IMR-90 (cell line): ENCODE measurements around the gene LYRM7. TPM values are rescaled to one million over a fixed set of nuclear protein-coding genes. Genes with fewer than 3 reads are reported as not detected.

Experiments used
- ATAC-seq: fragments of 200-7000 bp; cut with Tn5 transposase; 2 replicates; pipeline ENCODE4 v1.9.1; 2020; ENCODE audit warnings: low read depth, mild to moderate bottlenecking, moderate library complexity
- BruUV-seq: library from RNA; stranded (reverse); fragments of 400-500 nt; replicated peaks from 2 replicates; lab custom pipeline; 2021; lab: Mats Ljungman, UMichigan
- CTCF ChIA-PET: fragments of 300-600 bp; formaldehyde crosslinking; extraction: SDS; loops from one replicate; lab custom pipeline; 2021; ENCODE audit warnings: antibody characterized with exemption; lab: Yijun Ruan, JAX
- POLR2A ChIA-PET: fragments of 300-600 bp; sonication (Branson Sonifier 250); formaldehyde crosslinking; loops from one replicate; lab custom pipeline; 2022; ENCODE audit warnings: antibody characterized with exemption; ENCODE audit not compliant: unreplicated experiment; lab: Charles Lee
- DNase-seq: peaks from one replicate; pipeline ENCODE4 v3.0.0; 2013
- H2AFZ ChIP-seq: replicated peaks from 2 replicates; pipeline ENCODE3; 2013; ENCODE audit warnings: low read length, mild to moderate bottlenecking; ENCODE audit not compliant: poor library complexity
- H2AK5ac ChIP-seq: 2 replicates; pipeline ENCODE4 v1.6.1; 2013; ENCODE audit warnings: low read depth, low read length, inconsistent platforms
- H2AK9ac ChIP-seq: replicated peaks from 2 replicates; pipeline ENCODE3; 2013; ENCODE audit warnings: mild to moderate bottlenecking, low read depth, low read length, moderate library complexity; ENCODE audit not compliant: poor library complexity
- H2BK120ac ChIP-seq: 2 replicates; pipeline ENCODE4 v1.6.1; 2013; ENCODE audit warnings: low read depth, low read length, inconsistent platforms
- H2BK15ac ChIP-seq: 3 replicates; pipeline ENCODE4 v1.6.1; 2013; ENCODE audit warnings: low read depth, low read length, inconsistent platforms
- H2BK20ac ChIP-seq: 2 replicates; pipeline ENCODE4 v1.6.1; 2013; ENCODE audit warnings: low read depth, mild to moderate bottlenecking, inconsistent platforms, low read length, moderate library complexity
- H2BK5ac ChIP-seq: 2 replicates; pipeline ENCODE4 v1.6.1; 2013; ENCODE audit warnings: mild to moderate bottlenecking, low read depth, low read length, inconsistent platforms; ENCODE audit not compliant: poor library complexity, severe bottlenecking
- H3K14ac ChIP-seq: replicated peaks from 2 replicates; pipeline ENCODE4 v1.6.1; 2013; ENCODE audit warnings: low read depth, low read length, inconsistent platforms
- H3K18ac ChIP-seq: 2 replicates; pipeline ENCODE4 v1.6.1; 2013; ENCODE audit warnings: low read depth, low read length, control low read depth
- H3K23ac ChIP-seq: 2 replicates; pipeline ENCODE4 v1.6.1; 2013; ENCODE audit warnings: low read depth, low read length, inconsistent platforms
- H3K27ac ChIP-seq: 2 replicates; pipeline ENCODE4 v1.5.1; 2013; ENCODE audit warnings: mild to moderate bottlenecking, control low read depth, low read length; ENCODE audit not compliant: insufficient read depth
- H3K27me3 ChIP-seq: 2 replicates; pipeline ENCODE4 v1.6.1; 2013; ENCODE audit warnings: low read length; ENCODE audit not compliant: control insufficient read depth, insufficient read depth
- H3K36me3 ChIP-seq: 2 replicates; pipeline ENCODE4 v1.6.1; 2013; ENCODE audit warnings: low read length, mixed read lengths; ENCODE audit not compliant: control insufficient read depth, insufficient read depth
- H3K4ac ChIP-seq: 2 replicates; pipeline ENCODE4 v1.6.1; 2013; ENCODE audit warnings: low read depth, low read length, inconsistent platforms
- H3K4me1 ChIP-seq: 2 replicates; pipeline ENCODE4 v1.6.1; 2013; ENCODE audit warnings: low read length, mixed read lengths; ENCODE audit not compliant: control insufficient read depth, insufficient read depth
- H3K4me2 ChIP-seq: 2 replicates; pipeline ENCODE4 v1.6.1; 2013; ENCODE audit warnings: low read depth, mild to moderate bottlenecking, control low read depth, low read length, moderate library complexity
- H3K4me3 ChIP-seq: 2 replicates; pipeline ENCODE4 v1.5.1; 2013; ENCODE audit warnings: low read depth, mild to moderate bottlenecking, control low read depth, low read length, moderate library complexity; ENCODE audit not compliant: insufficient read depth
- H3K56ac ChIP-seq: 2 replicates; pipeline ENCODE4 v1.6.1; 2013; ENCODE audit warnings: low read length, inconsistent platforms; ENCODE audit not compliant: insufficient read depth; ENCODE audit errors: extremely low read depth
- H3K79me1 ChIP-seq, 2 experiments: 2 replicates each; pipeline ENCODE4 v1.6.1; 2013; ENCODE audit warnings: low read length in 2 of 2, inconsistent platforms in 1 of 2, low read depth in 1 of 2
- H3K9ac ChIP-seq: 2 replicates; pipeline ENCODE4 v1.6.1; 2013; ENCODE audit warnings: low read depth, low read length, control low read depth
- H3K9me1 ChIP-seq: 2 replicates; pipeline ENCODE4 v1.6.1; 2013; ENCODE audit warnings: low read length, inconsistent platforms; ENCODE audit not compliant: insufficient read depth
- H3K9me3 ChIP-seq: 2 replicates; pipeline ENCODE4 v1.6.1; 2013; ENCODE audit warnings: low read length; ENCODE audit not compliant: control insufficient read depth, insufficient read depth
- H4K20me1 ChIP-seq: 2 replicates; pipeline ENCODE4 v1.6.1; 2013; ENCODE audit warnings: low read length, inconsistent platforms; ENCODE audit not compliant: insufficient read depth
- H4K5ac ChIP-seq: 2 replicates; pipeline ENCODE4 v1.6.1; 2013; ENCODE audit warnings: mild to moderate bottlenecking, low read depth, low read length, control low read depth
- H4K8ac ChIP-seq, 2 experiments: 2 replicates each; pipeline ENCODE4 v1.6.1; 2013; ENCODE audit warnings: low read depth in 2 of 2, low read length in 2 of 2, control low read depth in 1 of 2, inconsistent platforms in 1 of 2
- H4K91ac ChIP-seq: 2 replicates; pipeline ENCODE4 v1.6.1; 2013; ENCODE audit warnings: low read depth, low read length, inconsistent platforms; ENCODE audit not compliant: insufficient read depth
- BHLHE40 ChIP-seq: fragments of 150-350 bp; IDR thresholded peaks from 2 replicates; pipeline ENCODE4 v1.6.1; 2016; ENCODE audit warnings: mild to moderate bottlenecking, low read depth, low read length
- CEBPB ChIP-seq: IDR thresholded peaks from 2 replicates; pipeline ENCODE4 v1.6.1; 2012; ENCODE audit warnings: low read depth, low read length, improper control_type of control experiment
- FOS ChIP-seq: fragments of 150-350 bp; IDR thresholded peaks from 2 replicates; pipeline ENCODE4 v1.6.1; 2016; ENCODE audit warnings: low read depth, low read length
- MAFK ChIP-seq: IDR thresholded peaks from 2 replicates; pipeline ENCODE4 v1.6.1; 2012; ENCODE audit warnings: low read depth, low read length, improper control_type of control experiment
- POLR2A ChIP-seq: IDR thresholded peaks from 2 replicates; pipeline ENCODE4 v1.6.1; 2012; ENCODE audit warnings: mild to moderate bottlenecking, low read depth, low read length
- RAD21 ChIP-seq: IDR thresholded peaks from 2 replicates; pipeline ENCODE4 v1.6.1; 2012; ENCODE audit warnings: low read length, improper control_type of control experiment
- RCOR1 ChIP-seq: IDR thresholded peaks from 2 replicates; pipeline ENCODE4 v1.6.1; 2012; ENCODE audit warnings: mild to moderate bottlenecking, low read length, improper control_type of control experiment; ENCODE audit not compliant: insufficient replicate concordance
- WGBS, 2 experiments: methylation state at CpG; one replicate each; pipeline versions ENCODE4 v1.1.5 to v1.1.7; 2013; ENCODE audit warnings: missing lambda C conversion rate in 2 of 2; ENCODE audit not compliant: insufficient read length in 1 of 2; ENCODE audit errors: extremely low coverage in 2 of 2; 5-methylcytosine and 5-hydroxymethylcytosine counted together
- dilution Hi-C: fragments of 300-500 bp; cut with HindIII; formaldehyde crosslinking; loops from one replicate; pipeline ENCODE4 v1.14.3; 2018; ENCODE audit warnings: low sequenced_read_pairs; ENCODE audit not compliant: unreplicated experiment
- in situ Hi-C: fragments of 300-500 bp; cut with MboI; formaldehyde crosslinking; loops from 3 replicates; pipeline ENCODE4 v1.14.3; 2019; ENCODE audit warnings: low sequenced_read_pairs, inconsistent platforms, mixed read lengths
- intact Hi-C: fragments of 100-400 bp; cut with micrococcal nuclease; formaldehyde crosslinking; loops from 2 replicates; pipeline ENCODE4 v1.10.0; 2022
- polyA plus RNA-seq, 3 experiments: library from polyadenylated mRNA; depleted of rRNA; stranded (reverse); fragments of >200 nt; gene quantifications; 2 replicates each; pipeline ENCODE4 v1.2.3, GENCODE V29; 2012; ENCODE audit warnings: low replicate concordance in 1 of 3
- total RNA-seq: library from RNA; depleted of rRNA; stranded (reverse); fragments of >200 nt; gene quantifications from 2 replicates; pipeline ENCODE4 v1.2.3, GENCODE V29; 2012
- TF ChIP-seq, protein P1 (sequence below): conservative IDR thresholded peaks from 2 replicates; pipeline ENCODE4 v1.5.1; 2012; ENCODE audit warnings: mild to moderate bottlenecking, low read depth, low read length, improper control_type of control experiment

LYRM7 gene
- total and polyA plus RNA-seq, 2 of the 4 experiments (the other 2 are of a cell fraction) = 2.5 to 3.4 TPM

DNA sequence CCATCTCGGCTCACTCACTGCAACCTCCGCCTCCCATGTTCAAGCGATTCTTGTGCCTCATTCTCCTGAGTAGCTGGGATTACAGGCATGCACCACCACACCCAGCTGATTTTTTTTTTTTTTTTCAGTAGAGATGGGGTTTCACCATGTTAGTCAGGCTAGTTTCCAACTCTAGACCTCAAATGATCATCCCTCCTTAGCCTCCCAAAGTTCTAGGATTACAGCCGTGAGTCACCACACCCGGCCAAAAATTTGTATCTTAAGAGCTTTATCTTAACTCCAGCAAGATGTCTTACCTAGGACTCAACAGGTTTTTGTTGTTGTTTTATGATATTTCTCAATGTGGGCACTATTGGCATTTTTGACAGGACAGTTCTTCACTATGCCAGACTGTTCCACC lies 27.9 kb downstream of the LYRM7 start:
- no peak overlapping the region for H3K4ac ChIP-seq
- no TSS peak for BruUV-seq
- no peaks in the 10 kb centered on the region for H4K20me1 ChIP-seq
- H2BK5ac ChIP-seq = no peak overlapping the region
- ChIA-PET CTCF (no interaction called here), POLR2A (no interaction called here)
- no peak overlapping the region for H2AK5ac ChIP-seq
- H3K56ac ChIP-seq = no peak overlapping the region
- no peak overlapping the region for H2AFZ ChIP-seq
- H3K36me3 ChIP-seq = no peaks in the 10 kb centered on the region
- H2BK120ac ChIP-seq = no peak overlapping the region
- dilution Hi-C loops = no loop called here
- no peak overlapping the region for H4K8ac ChIP-seq
- no CpG with 5 or more reads among the region's 5 CpGs for WGBS, 2 experiments
- 0 out of 2 replicates have a peak, but pooled peaks cover 2% of the 10 kb centered on the region for H3K9me1 ChIP-seq
- H3K4me3 ChIP-seq = no peak overlapping the region
- in situ Hi-C loops = no loop called here
- H4K91ac ChIP-seq = no peak overlapping the region
- no peaks in the 10 kb centered on the region for H3K4me1 ChIP-seq
- no peak overlapping the region for H3K27ac ChIP-seq
- H4K5ac ChIP-seq = no peak overlapping the region
- no peaks in the 10 kb centered on the region for H3K9me3 ChIP-seq
- no peaks in the 10 kb centered on the region for H3K27me3 ChIP-seq
- H2AK9ac ChIP-seq = no peak overlapping the region
- no peak overlapping the region for H3K18ac ChIP-seq
- no peak overlapping the region for H3K23ac ChIP-seq
- H3K4me2 ChIP-seq = no peak overlapping the region
- DNase-seq (peak; percentile 78), ATAC-seq (peak; percentile 48; the same call in 1 of the 2 replicates)
- no peak for TF ChIP-seq POLR2A
- no peak for TF ChIP-seq CEBPB
- TF ChIP-seq RAD21 = no peak
- TF ChIP-seq MAFK = no peak
- TF ChIP-seq, protein P1, sequence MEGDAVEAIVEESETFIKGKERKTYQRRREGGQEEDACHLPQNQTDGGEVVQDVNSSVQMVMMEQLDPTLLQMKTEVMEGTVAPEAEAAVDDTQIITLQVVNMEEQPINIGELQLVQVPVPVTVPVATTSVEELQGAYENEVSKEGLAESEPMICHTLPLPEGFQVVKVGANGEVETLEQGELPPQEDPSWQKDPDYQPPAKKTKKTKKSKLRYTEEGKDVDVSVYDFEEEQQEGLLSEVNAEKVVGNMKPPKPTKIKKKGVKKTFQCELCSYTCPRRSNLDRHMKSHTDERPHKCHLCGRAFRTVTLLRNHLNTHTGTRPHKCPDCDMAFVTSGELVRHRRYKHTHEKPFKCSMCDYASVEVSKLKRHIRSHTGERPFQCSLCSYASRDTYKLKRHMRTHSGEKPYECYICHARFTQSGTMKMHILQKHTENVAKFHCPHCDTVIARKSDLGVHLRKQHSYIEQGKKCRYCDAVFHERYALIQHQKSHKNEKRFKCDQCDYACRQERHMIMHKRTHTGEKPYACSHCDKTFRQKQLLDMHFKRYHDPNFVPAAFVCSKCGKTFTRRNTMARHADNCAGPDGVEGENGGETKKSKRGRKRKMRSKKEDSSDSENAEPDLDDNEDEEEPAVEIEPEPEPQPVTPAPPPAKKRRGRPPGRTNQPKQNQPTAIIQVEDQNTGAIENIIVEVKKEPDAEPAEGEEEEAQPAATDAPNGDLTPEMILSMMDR = no peak
- TF ChIP-seq RCOR1 = no peak
- no peak for TF ChIP-seq FOS
- no peak for TF ChIP-seq BHLHE40
- no peak overlapping the region for H3K14ac ChIP-seq
- no peaks in the 10 kb centered on the region for H3K79me1 ChIP-seq
- no peak overlapping the region for H2BK20ac ChIP-seq
- no peak overlapping the region for H2BK15ac ChIP-seq
- intact Hi-C loops = no loop called here
- H3K9ac ChIP-seq = no peak overlapping the region
